ENCODE data around the gene RAB26.

GRCh38 chr16:2152695-2153506 lies 4.5 kb downstream of the RAB26 start:
- TF ChIP-seq, protein P1, sequence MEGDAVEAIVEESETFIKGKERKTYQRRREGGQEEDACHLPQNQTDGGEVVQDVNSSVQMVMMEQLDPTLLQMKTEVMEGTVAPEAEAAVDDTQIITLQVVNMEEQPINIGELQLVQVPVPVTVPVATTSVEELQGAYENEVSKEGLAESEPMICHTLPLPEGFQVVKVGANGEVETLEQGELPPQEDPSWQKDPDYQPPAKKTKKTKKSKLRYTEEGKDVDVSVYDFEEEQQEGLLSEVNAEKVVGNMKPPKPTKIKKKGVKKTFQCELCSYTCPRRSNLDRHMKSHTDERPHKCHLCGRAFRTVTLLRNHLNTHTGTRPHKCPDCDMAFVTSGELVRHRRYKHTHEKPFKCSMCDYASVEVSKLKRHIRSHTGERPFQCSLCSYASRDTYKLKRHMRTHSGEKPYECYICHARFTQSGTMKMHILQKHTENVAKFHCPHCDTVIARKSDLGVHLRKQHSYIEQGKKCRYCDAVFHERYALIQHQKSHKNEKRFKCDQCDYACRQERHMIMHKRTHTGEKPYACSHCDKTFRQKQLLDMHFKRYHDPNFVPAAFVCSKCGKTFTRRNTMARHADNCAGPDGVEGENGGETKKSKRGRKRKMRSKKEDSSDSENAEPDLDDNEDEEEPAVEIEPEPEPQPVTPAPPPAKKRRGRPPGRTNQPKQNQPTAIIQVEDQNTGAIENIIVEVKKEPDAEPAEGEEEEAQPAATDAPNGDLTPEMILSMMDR (IDR thresholded peaks at IDR 0.05) = peak in 1 of 6 experiments; percentile 43
- no peak for TF ChIP-seq POLR2A (IDR thresholded peaks at IDR 0.05)
